Mesenchymal stem cell (in vitro differentiated cells and primary cell): ENCODE data around the gene FGGY.

ENCODE experiments used
- DNase-seq: peaks from one replicate; pipeline ENCODE4 v3.0.0-alpha.2; 2013
- H2AFZ ChIP-seq: one replicate; pipeline ENCODE4 v1.6.1; 2013; ENCODE audit warnings: low read depth, mild to moderate bottlenecking, control low read depth, inconsistent platforms, low read length, moderate library complexity
- H2AK5ac ChIP-seq: 2 replicates; pipeline ENCODE4 v1.6.1; 2013; ENCODE audit warnings: low read length, moderate library complexity, mild to moderate bottlenecking, inconsistent platforms; ENCODE audit not compliant: severe bottlenecking
- H2BK120ac ChIP-seq: one replicate; pipeline ENCODE4 v1.6.1; 2013; ENCODE audit warnings: low read depth, mild to moderate bottlenecking, inconsistent platforms, low read length, moderate library complexity
- H2BK12ac ChIP-seq, 2 experiments: one replicate each; pipeline ENCODE4 v1.6.1; 2013; ENCODE audit warnings: inconsistent platforms in 2 of 2, low read length in 2 of 2, mild to moderate bottlenecking in 2 of 2, moderate library complexity in 2 of 2, control low read depth in 1 of 2
- H2BK15ac ChIP-seq: one replicate; pipeline ENCODE4 v1.6.1; 2013; ENCODE audit warnings: mild to moderate bottlenecking, low read depth, inconsistent platforms; ENCODE audit not compliant: poor library complexity, severe bottlenecking
- H2BK5ac ChIP-seq: 2 replicates; pipeline ENCODE4 v1.6.1; 2013; ENCODE audit warnings: low read depth, mild to moderate bottlenecking, low read length, control low read depth, inconsistent platforms; ENCODE audit not compliant: poor library complexity, severe bottlenecking
- H3K14ac ChIP-seq, 2 experiments: one replicate each; pipeline ENCODE4 v1.6.1; 2013; ENCODE audit warnings: inconsistent platforms in 2 of 2, low read length in 2 of 2, control low read depth in 1 of 2, mild to moderate bottlenecking in 1 of 2, moderate library complexity in 1 of 2
- H3K18ac ChIP-seq, 2 experiments: one replicate each; pipeline ENCODE4 v1.6.1; 2013; ENCODE audit warnings: inconsistent platforms in 2 of 2, low read length in 2 of 2, control low read depth in 1 of 2, low read depth in 1 of 2, mild to moderate bottlenecking in 1 of 2
- H3K23ac ChIP-seq, 2 experiments: one replicate each; pipeline ENCODE4 v1.6.1; 2013; ENCODE audit warnings: inconsistent platforms in 2 of 2, low read length in 2 of 2, mild to moderate bottlenecking in 2 of 2, moderate library complexity in 2 of 2, control low read depth in 1 of 2
- H3K27ac ChIP-seq: 2 replicates; pipeline ENCODE4 v1.5.1; 2013; ENCODE audit warnings: mild to moderate bottlenecking, moderate library complexity, low read length, control low read depth, inconsistent platforms; ENCODE audit not compliant: poor library complexity, severe bottlenecking
- H3K27me3 ChIP-seq, 2 experiments: 2 replicates each; pipeline versions ENCODE4 v1.6.1 to v1.7.0; 2013; ENCODE audit warnings: low read length in 2 of 2, mild to moderate bottlenecking in 2 of 2, moderate library complexity in 2 of 2, control low read depth in 1 of 2, inconsistent platforms in 1 of 2; ENCODE audit not compliant: control insufficient read depth in 1 of 2, insufficient read depth in 1 of 2
- H3K36me3 ChIP-seq, 2 experiments: 2 replicates each; pipeline versions ENCODE4 v1.6.1 to v1.7.0; 2013; ENCODE audit warnings: low read length in 2 of 2, control low read depth in 1 of 2, inconsistent platforms in 1 of 2, low read depth in 1 of 2, mild to moderate bottlenecking in 1 of 2; ENCODE audit not compliant: insufficient read depth in 2 of 2, control insufficient read depth in 1 of 2
- H3K4ac ChIP-seq, 2 experiments: one replicate each; pipeline ENCODE4 v1.6.1; 2013; ENCODE audit warnings: inconsistent platforms in 2 of 2, low read length in 2 of 2, mild to moderate bottlenecking in 2 of 2, moderate library complexity in 2 of 2, control low read depth in 1 of 2, low read depth in 1 of 2
- H3K4me1 ChIP-seq: 2 replicates; pipeline ENCODE4 v1.6.1; 2013; ENCODE audit warnings: low read depth, low read length, control low read depth; ENCODE audit not compliant: control insufficient read depth, insufficient read depth
- H3K4me2 ChIP-seq: 2 replicates; pipeline ENCODE4 v1.6.1; 2013; ENCODE audit warnings: low read length, mild to moderate bottlenecking, inconsistent platforms; ENCODE audit not compliant: poor library complexity, severe bottlenecking
- H3K4me3 ChIP-seq, 2 experiments: 2 replicates each; pipeline versions ENCODE4 v1.5.1 to v1.7.0; 2013; ENCODE audit warnings: low read length in 2 of 2, mild to moderate bottlenecking in 2 of 2, control low read depth in 1 of 2, low read depth in 1 of 2; ENCODE audit not compliant: insufficient read depth in 1 of 2
- H3K79me1 ChIP-seq: replicated peaks from 2 replicates; pipeline ENCODE4 v1.6.1; 2013; ENCODE audit warnings: mild to moderate bottlenecking, control low read depth, low read length, inconsistent platforms; ENCODE audit not compliant: poor library complexity, severe bottlenecking
- H3K9ac ChIP-seq: 2 replicates; pipeline ENCODE4 v1.7.0; 2013; ENCODE audit warnings: mild to moderate bottlenecking, low read length, moderate library complexity
- H3K9me3 ChIP-seq: 2 replicates; pipeline ENCODE4 v1.7.0; 2013; ENCODE audit warnings: mild to moderate bottlenecking, low read length; ENCODE audit not compliant: control insufficient read depth
- H4K8ac ChIP-seq: one replicate; pipeline ENCODE4 v1.6.1; 2013; ENCODE audit warnings: inconsistent platforms, mild to moderate bottlenecking, low read length, moderate library complexity
- H4K91ac ChIP-seq: one replicate; pipeline ENCODE4 v1.6.1; 2013; ENCODE audit warnings: mild to moderate bottlenecking, low read length, inconsistent platforms
- WGBS: methylation state at CpG from one replicate; pipeline ENCODE4 v1.1.7; 2013; ENCODE audit warnings: mixed read lengths; 5-methylcytosine and 5-hydroxymethylcytosine counted together

FGGY gene

DNA sequence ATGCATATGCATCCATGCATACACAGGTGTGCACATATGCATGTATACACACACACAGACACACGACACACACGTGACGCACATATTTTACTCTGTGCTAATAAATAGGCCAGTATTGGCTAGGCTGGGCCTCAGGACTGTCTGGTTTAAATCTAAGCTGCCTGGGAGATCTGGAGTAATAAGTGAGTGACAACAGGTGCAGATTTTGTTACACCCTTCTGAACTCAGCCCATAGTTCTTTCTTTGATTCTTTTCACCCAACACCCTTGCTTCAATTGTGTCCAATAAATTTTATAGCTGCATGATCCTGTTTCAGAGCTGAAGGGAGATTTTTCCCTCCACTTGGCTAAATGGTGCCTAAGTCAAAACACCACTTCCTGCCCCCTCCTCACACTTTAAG, 132.8 kb downstream of the FGGY start:
- 100% methylated on average over 2 of the region's 3 CpGs for WGBS
- no peak overlapping the region for H3K23ac ChIP-seq
- H2BK5ac ChIP-seq = no peak overlapping the region

DNA sequence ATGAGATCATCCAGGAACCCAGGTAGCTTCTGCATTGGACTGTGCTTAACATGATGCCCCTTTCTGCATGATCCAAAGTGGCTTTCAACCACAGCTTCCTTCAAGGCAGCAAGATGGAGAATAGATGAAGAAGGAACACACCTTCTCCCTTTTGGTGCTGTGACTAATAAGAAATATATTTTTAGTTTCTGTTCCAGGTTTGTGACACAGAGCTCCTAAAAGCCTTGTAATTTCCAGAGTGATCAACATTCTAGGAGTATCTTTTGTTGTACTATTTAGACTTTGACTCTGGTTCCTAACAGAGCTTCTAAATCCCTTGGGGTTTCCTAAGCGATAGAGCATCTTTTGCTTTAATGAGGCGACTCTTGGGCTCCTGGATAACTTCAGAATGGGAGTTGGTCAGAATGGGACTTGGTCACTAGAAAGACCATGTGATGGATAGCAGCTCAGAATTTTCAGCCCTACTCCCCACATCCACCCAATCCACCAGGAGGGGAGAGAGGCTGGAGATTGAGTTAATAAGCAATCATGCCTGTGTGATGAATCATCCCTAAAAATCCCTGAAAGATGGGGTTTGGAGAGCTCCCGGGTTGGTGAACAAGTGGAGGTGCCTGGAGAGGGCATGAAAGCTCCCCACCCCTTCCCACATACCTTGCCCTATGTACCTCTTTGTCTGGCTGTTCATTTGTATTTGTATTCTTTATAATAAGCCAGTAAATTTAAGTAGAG, 134.8 kb downstream of the FGGY start:
- Histone ChIP-seq H2BK5ac (no peak overlapping the region), H3K4ac (no peak overlapping the region), H4K8ac (no peak overlapping the region), H3K9me3 (no peaks in the 10 kb centered on the region), H2AK5ac (no peak overlapping the region), H3K36me3 (no peaks in the 10 kb centered on the region), H3K4me2 (no peak overlapping the region), H2AFZ (no peak overlapping the region), H3K4me3 (no peak overlapping the region), H3K23ac (no peak overlapping the region), H2BK15ac (no peak overlapping the region), H4K91ac (no peak overlapping the region), H3K79me1 (no peaks in the 10 kb centered on the region), H3K14ac (no peak overlapping the region), H3K9ac (no peak overlapping the region), H3K27ac (peak overlapping the region; percentile 74), H2BK120ac (no peak overlapping the region), H3K27me3 (no peaks in the 10 kb centered on the region), H3K4me1 (peaks cover 13% of the 10 kb centered on the region), H3K18ac (no peak overlapping the region), H2BK12ac (no peak overlapping the region)
- DNase-seq = no peak
- WGBS = 80% methylated on average over 3 of the region's 3 CpGs

More for the DNA sequence above, 132.8 kb downstream of the FGGY start:
- H2AK5ac ChIP-seq = no peak overlapping the region
- H3K36me3 ChIP-seq = no peaks in the 10 kb centered on the region
- no peaks in the 10 kb centered on the region for H3K9me3 ChIP-seq
- H4K8ac ChIP-seq = no peak overlapping the region
- H3K14ac ChIP-seq = no peak overlapping the region
- H3K4me2 ChIP-seq = no peak overlapping the region
- no peak overlapping the region for H3K9ac ChIP-seq
- H2BK120ac ChIP-seq = no peak overlapping the region
- H3K4ac ChIP-seq = no peak overlapping the region
- H3K27me3 ChIP-seq = no peaks in the 10 kb centered on the region
- no peak for DNase-seq
- H3K18ac ChIP-seq = no peak overlapping the region
- no peak overlapping the region for H4K91ac ChIP-seq
- no peak overlapping the region for H2BK15ac ChIP-seq
- H3K27ac ChIP-seq = no peak overlapping the region
- H3K79me1 ChIP-seq = no peaks in the 10 kb centered on the region
- no peak overlapping the region for H3K4me3 ChIP-seq
- no peak overlapping the region for H2BK12ac ChIP-seq
- peaks cover 13% of the 10 kb centered on the region for H3K4me1 ChIP-seq
- H2AFZ ChIP-seq = no peak overlapping the region

DNA sequence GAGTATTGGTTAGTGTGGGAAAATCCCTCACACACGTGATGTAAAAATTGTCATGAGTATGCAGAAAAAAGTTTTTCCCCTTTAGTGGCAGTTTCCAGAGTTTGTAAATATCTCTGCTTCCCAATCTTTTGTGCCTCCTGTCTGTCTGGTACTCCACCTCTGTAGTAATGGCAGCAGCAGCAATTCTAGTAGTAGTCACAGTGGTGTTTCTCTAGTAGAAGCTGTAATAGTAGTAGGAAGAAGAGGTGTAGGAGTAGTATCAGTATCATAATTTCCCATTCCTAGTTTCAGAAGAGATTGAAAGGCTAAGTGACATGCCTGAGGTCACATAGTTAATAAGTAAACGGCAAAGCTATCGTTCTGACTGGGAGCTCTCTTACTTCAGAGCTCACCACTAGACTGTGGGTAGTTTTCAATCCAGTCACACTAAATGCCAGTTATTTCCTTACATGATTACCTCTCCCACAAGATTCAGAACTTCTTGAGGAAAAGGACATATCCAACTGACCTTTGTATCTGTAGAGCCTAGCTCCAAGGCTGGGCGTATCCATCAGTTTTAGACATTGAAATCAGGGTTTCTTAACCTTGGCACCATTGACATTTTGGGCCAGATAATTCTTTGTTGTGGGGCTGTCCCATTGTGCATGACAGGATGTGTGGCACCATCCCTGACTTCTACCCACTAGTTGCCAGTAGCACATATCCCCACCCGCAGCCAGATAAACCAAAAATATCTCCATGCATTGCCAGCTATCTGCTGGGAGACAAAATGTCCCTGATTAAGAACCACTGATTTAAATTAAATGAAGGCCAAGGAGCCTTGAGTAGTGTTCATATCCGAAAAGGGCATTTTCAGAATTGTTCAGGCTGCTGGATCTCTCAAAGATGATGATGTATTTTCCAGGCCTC, 135.9 kb downstream of the FGGY start:
- no peak overlapping the region for H3K23ac ChIP-seq
- H3K79me1 ChIP-seq = no peaks in the 10 kb centered on the region
- no peak overlapping the region for H2BK12ac ChIP-seq
- H3K36me3 ChIP-seq = no peaks in the 10 kb centered on the region
- no peaks in the 10 kb centered on the region for H3K9me3 ChIP-seq
- peak overlapping the region; percentile 33 for H2BK5ac ChIP-seq
- H3K18ac ChIP-seq = no peak overlapping the region
- no peak overlapping the region for H4K91ac ChIP-seq
- H3K27ac ChIP-seq = peak overlapping the region; percentile 81
- H3K4me3 ChIP-seq = no peak overlapping the region
- no peak overlapping the region for H4K8ac ChIP-seq
- H3K4ac ChIP-seq = no peak overlapping the region
- WGBS = 94% methylated on average over 5 of the region's 6 CpGs
- H3K4me1 ChIP-seq = peaks cover 7% of the 10 kb centered on the region
- H3K27me3 ChIP-seq = no peaks in the 10 kb centered on the region
- H2BK15ac ChIP-seq = no peak overlapping the region
- peak overlapping the region; percentile 14 for H3K4me2 ChIP-seq
- H2BK120ac ChIP-seq = no peak overlapping the region
- no peak overlapping the region for H3K14ac ChIP-seq
- no peak for DNase-seq
- peak overlapping the region; percentile 18 for H3K9ac ChIP-seq
- peak overlapping the region; percentile 86 for H2AK5ac ChIP-seq
- no peak overlapping the region for H2AFZ ChIP-seq

DNA sequence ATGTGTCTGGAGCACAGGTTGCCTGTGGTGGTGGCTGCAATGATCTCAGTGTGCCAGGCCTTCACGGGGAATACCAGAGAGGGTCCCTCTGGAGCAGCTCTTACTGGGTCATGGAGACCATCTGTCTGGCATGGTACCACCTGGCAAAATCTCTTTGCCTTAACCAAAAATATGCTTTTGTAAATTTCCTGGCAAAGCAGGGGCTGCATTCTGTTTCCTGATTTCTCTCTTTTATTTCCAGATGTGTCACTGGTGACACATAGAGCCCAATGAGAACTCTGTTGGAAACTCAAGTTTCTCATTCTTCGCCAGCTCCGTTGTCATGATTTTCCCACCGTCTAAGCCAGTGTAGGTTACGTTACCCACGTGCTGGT, 136.5 kb downstream of the FGGY start:
- H3K9me3 ChIP-seq = no peaks in the 10 kb centered on the region
- 95% methylated on average over 6 of the region's 6 CpGs for WGBS
- H3K4me3 ChIP-seq = no peak overlapping the region
- no peak overlapping the region for H3K18ac ChIP-seq
- H2BK12ac ChIP-seq = no peak overlapping the region
- H2BK15ac ChIP-seq = no peak overlapping the region
- no peaks in the 10 kb centered on the region for H3K36me3 ChIP-seq
- no peak overlapping the region for H2BK120ac ChIP-seq
- peaks cover 7% of the 10 kb centered on the region for H3K4me1 ChIP-seq
- peak overlapping the region; percentile 21 for H2AK5ac ChIP-seq
- H4K91ac ChIP-seq = no peak overlapping the region
- H3K27ac ChIP-seq = peak overlapping the region; percentile 81
- no peak overlapping the region for H3K4ac ChIP-seq
- no peak overlapping the region for H4K8ac ChIP-seq
- H3K27me3 ChIP-seq = no peaks in the 10 kb centered on the region
- H3K9ac ChIP-seq = peak overlapping the region; percentile 39
- H3K14ac ChIP-seq = no peak overlapping the region
- H2AFZ ChIP-seq = no peak overlapping the region
- no peak overlapping the region for H3K4me2 ChIP-seq
- no peak overlapping the region for H3K23ac ChIP-seq
- no peak overlapping the region for H2BK5ac ChIP-seq
- no peak for DNase-seq
- no peaks in the 10 kb centered on the region for H3K79me1 ChIP-seq
